Spleen (tissue), 11 donors: ENCODE measurements around the gene FAM9C. TPM values are rescaled to one million over a fixed set of nuclear protein-coding genes. Genes with fewer than 3 reads are reported as not detected.

Experiments used
- DNase-seq: peaks from one replicate; pipeline ENCODE4 v3.0.0-alpha.2; 2020
- H3K27ac ChIP-seq, 8 donors: fragments of 200-600 bp; sonication (generic) in 7 of 8; 1 replicate in 4 of 8; 2 replicates in 4 of 8; pipeline versions ENCODE4 v1.5.0 to v1.8.0; 2016 to 2021; ENCODE audit warnings: inconsistent platforms in 4 of 8, mild to moderate bottlenecking in 4 of 8, moderate library complexity in 1 of 8
- H3K27me3 ChIP-seq, 7 donors: fragments of 200-600 bp; sonication (generic) in 6 of 7; replicated peaks in 1 of 7; 1 replicate in 4 of 7; 2 replicates in 3 of 7; pipeline versions ENCODE4 v1.5.0 to v1.8.0; 2016 to 2021; ENCODE audit warnings: inconsistent platforms in 3 of 7, mild to moderate bottlenecking in 1 of 7
- H3K36me3 ChIP-seq, 6 donors: fragments of 200-600 bp; sonication (generic) in 5 of 6; 1 replicate in 4 of 6; 2 replicates in 2 of 6; pipeline versions ENCODE4 v1.5.0 to v1.8.0; 2016 to 2021; ENCODE audit warnings: inconsistent platforms in 2 of 6
- H3K4me1 ChIP-seq, 6 donors: fragments of 200-600 bp; sonication (generic) in 5 of 6; 1 replicate in 3 of 6; 2 replicates in 3 of 6; pipeline versions ENCODE4 v1.5.0 to v1.8.0; 2016 to 2021; ENCODE audit warnings: inconsistent platforms in 3 of 6
- H3K4me3 ChIP-seq, 8 donors: fragments of 200-600 bp; sonication (generic) in 7 of 8; 1 replicate in 4 of 8; 2 replicates in 4 of 8; pipeline versions ENCODE4 v1.5.0 to v1.8.0; 2016 to 2021; ENCODE audit warnings: inconsistent platforms in 4 of 8, mild to moderate bottlenecking in 4 of 8, moderate library complexity in 2 of 8
- H3K9me3 ChIP-seq, 8 donors: fragments of 200-600 bp; sonication (generic) in 7 of 8; 1 replicate in 4 of 8; 2 replicates in 4 of 8; pipeline versions ENCODE4 v1.5.0 to v1.8.0; 2016 to 2021; ENCODE audit warnings: inconsistent platforms in 4 of 8
- CTCF ChIP-seq, 11 experiments: fragments of 200-600 bp in 7 of 11; fragments of 450-650 bp in 4 of 11; sonication (generic) in 4 of 11; IDR thresholded peaks in 8 of 11; conservative IDR thresholded peaks in 3 of 11; 1 replicate in 7 of 11; 2 replicates in 4 of 11; pipeline versions ENCODE4 v1.4.0 to v1.8.0; 2016 to 2021; ENCODE audit warnings: antibody characterized with exemption in 11 of 11, inconsistent platforms in 4 of 11, mild to moderate bottlenecking in 1 of 11
- POLR2A ChIP-seq, 3 donors: fragments of 450-650 bp; IDR thresholded peaks; one replicate each; pipeline ENCODE4 v1.5.1; 2017; ENCODE audit warnings: antibody characterized with exemption in 3 of 3, mild to moderate bottlenecking in 1 of 3
- POLR2AphosphoS5 ChIP-seq, 3 donors: sonication (generic); formaldehyde crosslinking; IDR thresholded peaks; one replicate each; pipeline ENCODE4 v1.5.1; 2017; ENCODE audit warnings: antibody characterized with exemption in 3 of 3
- WGBS, 5 donors: extraction: QIAGEN DNeasy Blood & Tissue Kit in 3 of 5; methylation state at CpG; one replicate each; pipeline versions ENCODE4 v1.1.5 to v1.1.7; 2013 to 2018; 5-methylcytosine and 5-hydroxymethylcytosine counted together
- intact Hi-C: fragments of 100-400 bp; cut with DNase I; formaldehyde crosslinking; loops from one replicate; pipeline ENCODE4 v1.15.0; 2023; ENCODE audit warnings: low total_unique reads
- polyA plus RNA-seq, 3 donors: library from polyadenylated mRNA; stranded (reverse); fragments of 200-250 nt; gene quantifications; one replicate each; pipeline ENCODE4 v1.2.1, GENCODE V29; 2013
- total RNA-seq, 7 donors: library from RNA; depleted of rRNA in 3 of 7; stranded (reverse); fragments of >200 nt in 3 of 7; fragmentation: NEBNext Ultra II Directional in 4 of 7; extraction: Animal tissue kit (Norgen Biotek cat#: 25700) in 4 of 7; gene quantifications; one replicate each; pipeline versions ENCODE4 v1.1.0 to v1.2.1, GENCODE V29; 2016 to 2021
- donor health status: healthy with polysubstance abuse.
- donor health status: DM: no; HTN: no; CAD: no; lungs with moderate emphysema.
- donor health status: DM: no; HTN: no; CAD: no.
- donor health status: Bipolar disorder and iron deficiency.
- donor health status: healthy.
- donor health status: DM: no; HTN: no; CAD: no.
- donor health status: DM: yes; HTN: yes; CAD: no.

FAM9C gene
- total and polyA plus RNA-seq, 10 donors = 0.09 to 56.0 (median 10.5) TPM; not detected in 3

GRCh38 chrX:13059637-13060499, 15.4 kb upstream of the FAM9C start:
- H3K27ac ChIP-seq = peak overlapping the region in 3 of 8 donors; percentile 6 to 28 (median 15)
- DNase-seq = no peak
- 64 to 80% (median 67%) methylated on average over 3 of the region's 3 CpGs for WGBS, 5 donors
- H3K4me3 ChIP-seq = no peak overlapping the region
- H3K9me3 ChIP-seq = peaks cover 0 to 27% (median 0%) of the 10 kb centered on the region in 8 donors
- H3K36me3 ChIP-seq = no peaks in the 10 kb centered on the region
- no peak for TF ChIP-seq CTCF (IDR thresholded peaks at IDR 0.05 in 8 of 11, conservative IDR thresholded peaks at IDR 0.05 in 3 of 11)
- TF ChIP-seq POLR2AphosphoS5 (IDR thresholded peaks at IDR 0.05) = no peak
- no peak for TF ChIP-seq POLR2A (IDR thresholded peaks at IDR 0.05)
- peaks cover 0 to 22% (median 8%) of the 10 kb centered on the region in 6 donors for H3K4me1 ChIP-seq
- intact Hi-C loops = no loop called here
- no peaks in the 10 kb centered on the region for H3K27me3 ChIP-seq

- DNase-seq = no peak
- no peak for TF ChIP-seq CTCF (IDR thresholded peaks at IDR 0.05 in 8 of 11, conservative IDR thresholded peaks at IDR 0.05 in 3 of 11)
- no peak for TF ChIP-seq POLR2A (IDR thresholded peaks at IDR 0.05)
- no peak for TF ChIP-seq POLR2AphosphoS5 (IDR thresholded peaks at IDR 0.05)
- intact Hi-C loops = no loop called here
- H3K4me1 ChIP-seq = peaks cover 3 to 37% (median 18%) of the 10 kb centered on the region in 6 donors
- no peaks in the 10 kb centered on the region for H3K36me3 ChIP-seq
- no peaks in the 10 kb centered on the region for H3K9me3 ChIP-seq
- no peak overlapping the region for H3K4me3 ChIP-seq
- H3K27me3 ChIP-seq = peaks cover 0 to 4% (median 0%) of the 10 kb centered on the region in 7 donors
- 80 to 91% (median 82%) methylated on average over 1 of the region's 1 CpG for WGBS, 5 donors
- peak overlapping the region in 1 of 8 donors; percentile 41 for H3K27ac ChIP-seq
These were observed 11.1 kb upstream of the FAM9C start for GRCh38 chrX:13055486-13055885.

- peaks cover 0 to 31% (median 14%) of the 10 kb centered on the region in 6 donors for H3K4me1 ChIP-seq
- intact Hi-C loops = no loop called here
- no peaks in the 10 kb centered on the region for H3K36me3 ChIP-seq
- H3K27me3 ChIP-seq = peaks cover 0 to 4% (median 0%) of the 10 kb centered on the region in 7 donors
- no peaks in the 10 kb centered on the region for H3K9me3 ChIP-seq
- no peak for DNase-seq
- peak overlapping the region in 3 of 8 donors; percentile 77 to 79 (median 77) for H3K27ac ChIP-seq
- no peak overlapping the region for H3K4me3 ChIP-seq
- TF ChIP-seq POLR2A (IDR thresholded peaks at IDR 0.05) (no peak), CTCF (IDR thresholded peaks at IDR 0.05 in 8 of 11, conservative IDR thresholded peaks at IDR 0.05 in 3 of 11) (no peak), POLR2AphosphoS5 (IDR thresholded peaks at IDR 0.05) (no peak)
These were observed 8.8 kb upstream of the FAM9C start for GRCh38 chrX:13053171-13053570.

- Histone ChIP-seq H3K27ac (peak overlapping the region; percentile 44 to 79 (median 71)), H3K4me3 (no peak overlapping the region), H3K9me3 (no peaks in the 10 kb centered on the region), H3K27me3 (peaks cover 0 to 4% (median 0%) of the 10 kb centered on the region in 7 donors), H3K36me3 (no peaks in the 10 kb centered on the region), H3K4me1 (peaks cover 0 to 46% (median 20%) of the 10 kb centered on the region in 6 donors)
- intact Hi-C loops = no loop called here
- TF ChIP-seq POLR2AphosphoS5 (IDR thresholded peaks at IDR 0.05) (peak in 1 of 3 donors; percentile 12), CTCF (IDR thresholded peaks at IDR 0.05 in 8 of 11, conservative IDR thresholded peaks at IDR 0.05 in 3 of 11) (no peak), POLR2A (IDR thresholded peaks at IDR 0.05) (no peak)
- no peak for DNase-seq
- WGBS, 5 donors = 12 to 41% (median 29%) methylated on average over 4 of the region's 4 CpGs
These were observed 7.2 kb upstream of the FAM9C start for GRCh38 chrX:13051529-13052172.
